HepG2 (cell line): ENCODE data around the gene UBC. TPM values are rescaled to one million over a fixed set of nuclear protein-coding genes. Genes with fewer than 3 reads are reported as not detected.

Experiments
- CBFB ChIP-seq: sonication (generic); formaldehyde crosslinking; IDR thresholded peaks from 2 replicates; pipeline ENCODE4 v1.4.0; 2020; ENCODE audit warnings: missing genetic modification reagents
- CCDC6 ChIP-seq: sonication (generic); formaldehyde crosslinking; IDR thresholded peaks from 2 replicates; pipeline ENCODE4 v1.8.1; 2022; ENCODE audit warnings: mild to moderate bottlenecking, missing genetic modification reagents, moderate library complexity
- CEBPG ChIP-seq: IDR thresholded peaks from 2 replicates; pipeline ENCODE4 v1.6.1; 2016
- EP300 ChIP-seq, 3 experiments: sonication (generic) in 1 of 3; formaldehyde crosslinking in 1 of 3; IDR thresholded peaks; 2 replicates each; pipeline versions ENCODE4 v1.5.1 to v1.6.1; 2011 to 2020; ENCODE audit warnings: low read depth in 2 of 3, low read length in 2 of 3, borderline replicate concordance in 1 of 3, improper control_type of control experiment in 1 of 3, mild to moderate bottlenecking in 1 of 3, missing genetic modification reagents in 1 of 3, moderate library complexity in 1 of 3
- GATAD2A ChIP-seq: IDR thresholded peaks from 2 replicates; pipeline ENCODE4 v1.6.1; 2016
- ISL2 ChIP-seq: sonication (generic); formaldehyde crosslinking; IDR thresholded peaks from 2 replicates; pipeline ENCODE4 v1.5.0; 2020; ENCODE audit warnings: missing genetic modification reagents
- MAF1 ChIP-seq: sonication (generic); formaldehyde crosslinking; IDR thresholded peaks from 2 replicates; pipeline ENCODE4 v1.5.0; 2020; ENCODE audit warnings: missing genetic modification reagents, borderline replicate concordance
- MIER2 ChIP-seq: IDR thresholded peaks from 2 replicates; pipeline ENCODE4 v1.6.1; 2016; ENCODE audit warnings: missing biosample characterization, missing genetic modification reagents
- SOX13 ChIP-seq, 3 experiments: fragments of 450-650 bp in 1 of 3; sonication (generic) in 1 of 3; formaldehyde crosslinking in 1 of 3; IDR thresholded peaks in 2 of 3; conservative IDR thresholded peaks in 1 of 3; 2 replicates each; pipeline versions ENCODE4 v1.5.0 to v1.6.1; 2016 to 2020; ENCODE audit warnings: antibody characterized with exemption in 1 of 3, mild to moderate bottlenecking in 1 of 3, missing compliant biosample characterization in 1 of 3, missing genetic modification reagents in 1 of 3, moderate library complexity in 1 of 3
- SP1 ChIP-seq, 2 experiments: fragments of 450-650 bp in 1 of 2; sonication (generic) in 1 of 2; formaldehyde crosslinking in 1 of 2; IDR thresholded peaks; 2 replicates each; pipeline versions ENCODE4 v1.4.0 to v1.6.1; 2016 to 2020; ENCODE audit warnings: missing genetic modification reagents in 1 of 2
- SPEN ChIP-seq: sonication (generic); formaldehyde crosslinking; IDR thresholded peaks from 2 replicates; pipeline ENCODE4 v1.5.1; 2020; ENCODE audit warnings: low read depth, mild to moderate bottlenecking, missing genetic modification reagents
- TBX3 ChIP-seq: fragments of 450-650 bp; IDR thresholded peaks from 2 replicates; pipeline ENCODE4 v1.6.1; 2017; ENCODE audit warnings: antibody characterized with exemption, mild to moderate bottlenecking, inconsistent platforms, borderline replicate concordance
- THAP8 ChIP-seq: sonication (generic); formaldehyde crosslinking; IDR thresholded peaks from 2 replicates; pipeline ENCODE4 v1.5.1; 2020; ENCODE audit warnings: missing genetic modification reagents, mild to moderate bottlenecking, borderline replicate concordance
- ZKSCAN1 ChIP-seq: fragments of 150-350 bp; IDR thresholded peaks from 2 replicates; pipeline ENCODE4 v1.6.1; 2014; ENCODE audit warnings: low read length
- ZNF678 ChIP-seq: sonication (generic); formaldehyde crosslinking; IDR thresholded peaks from 2 replicates; pipeline ENCODE4 v1.4.0; 2020; ENCODE audit warnings: mild to moderate bottlenecking, missing genetic modification reagents
- ZNF773 ChIP-seq: sonication (generic); formaldehyde crosslinking; IDR thresholded peaks from 2 replicates; pipeline ENCODE4 v1.4.0; 2020; ENCODE audit warnings: missing genetic modification reagents, borderline replicate concordance
- ZNF775 ChIP-seq: sonication (generic); formaldehyde crosslinking; IDR thresholded peaks from 2 replicates; pipeline ENCODE4 v1.4.0; 2020; ENCODE audit warnings: missing genetic modification reagents, mild to moderate bottlenecking, moderate library complexity, borderline replicate concordance
- polyA plus RNA-seq, 8 experiments: library from polyadenylated mRNA; depleted of rRNA in 3 of 8; stranded (reverse) in 7 of 8; unstranded in 1 of 8; fragments of >200 nt; fragmentation: Illumina TruSeq in 4 of 8; extraction: Trizol in 4 of 8; gene quantifications; 2 replicates each; pipeline versions ENCODE4 v1.2.1 to v1.2.3, GENCODE V29; 2011 to 2016; ENCODE audit warnings: low read depth in 4 of 8, missing spikeins in 1 of 8, mixed read lengths in 1 of 8; ENCODE audit not compliant: insufficient read depth in 1 of 8
- total RNA-seq, 5 experiments: library from RNA; depleted of rRNA; stranded (reverse); fragments of >200 nt; fragmentation: Illumina TruSeq; extraction: Trizol; gene quantifications; 2 replicates each; pipeline ENCODE4 v1.2.3, GENCODE V29; 2016; ENCODE audit warnings: low read depth in 1 of 5
- TF ChIP-seq, protein P1 (sequence below): sonication (generic); formaldehyde crosslinking; IDR thresholded peaks from 2 replicates; pipeline ENCODE4 v1.4.0; 2020; ENCODE audit warnings: missing genetic modification reagents, borderline replicate concordance
- TF ChIP-seq, protein P2 (sequence below): sonication (generic); formaldehyde crosslinking; IDR thresholded peaks from 2 replicates; pipeline ENCODE4; 2020; ENCODE audit warnings: missing genetic modification reagents, mild to moderate bottlenecking, borderline replicate concordance

Gene UBC
- total and polyA plus RNA-seq, 2 of the 13 experiments (the other 11 are each of a cell fraction or from before 2014, with no cell fraction given), result 805 to 1,432 TPM

GRCh38 chr12:124927201-124928094, 13.0 kb upstream of the UBC start (continued):
- TF ChIP-seq ZNF678 (CRISPR knock-in tag) (0 out of 2 replicates have a peak, but pooled peaks have one; percentile 64), TBX3 (no peak), MAF1 (peak; percentile 97; the same call in 1 of the 2 replicates), EP300 (IDR thresholded peaks at IDR 0.05; ENCODE audit: low read depth in 2 of 2, low read length in 2 of 2) (0 out of 4 replicates have a peak, but pooled peaks of 1 of the 2 experiments have one; percentile 20), EP300 (CRISPR knock-in tag; IDR thresholded peaks at IDR 0.05; ENCODE audit: borderline replicate concordance) (no peak; the same call in 1 of the 2 replicates), MIER2 (CRISPR knock-in tag) (no peak; the same call in 1 of the 2 replicates), SOX13 (IDR thresholded peaks at IDR 0.05) (0 out of 2 replicates have a peak, but pooled peaks have one; percentile 39), SOX13 (CRISPR knock-in tag; conservative IDR thresholded peaks at IDR 0.05 in 1 of 2, IDR thresholded peaks at IDR 0.05 in 1 of 2) (peak in 1 of 2 experiments; percentile 53; a peak in 1 of 4 replicates), ZNF773 (no peak), THAP8 (CRISPR knock-in tag) (no peak), SPEN (CRISPR knock-in tag) (0 out of 2 replicates have a peak, but pooled peaks have one; percentile 21), ISL2 (CRISPR knock-in tag) (peak; percentile 48; the same call in 1 of the 2 replicates), ZNF775 (no peak), CBFB (0 out of 2 replicates have a peak, but pooled peaks have one; percentile 34), CEBPG (peak; percentile 36; the same call in 1 of the 2 replicates), CCDC6 (CRISPR knock-in tag) (0 out of 2 replicates have a peak, but pooled peaks have one; percentile 35), SP1 (IDR thresholded peaks at IDR 0.05) (no peak), SP1 (CRISPR knock-in tag; IDR thresholded peaks at IDR 0.05) (no peak), ZKSCAN1 (0 out of 2 replicates have a peak, but pooled peaks have one; percentile 57), GATAD2A (CRISPR knock-in tag) (peak; percentile 21)
- TF ChIP-seq, protein P1, sequence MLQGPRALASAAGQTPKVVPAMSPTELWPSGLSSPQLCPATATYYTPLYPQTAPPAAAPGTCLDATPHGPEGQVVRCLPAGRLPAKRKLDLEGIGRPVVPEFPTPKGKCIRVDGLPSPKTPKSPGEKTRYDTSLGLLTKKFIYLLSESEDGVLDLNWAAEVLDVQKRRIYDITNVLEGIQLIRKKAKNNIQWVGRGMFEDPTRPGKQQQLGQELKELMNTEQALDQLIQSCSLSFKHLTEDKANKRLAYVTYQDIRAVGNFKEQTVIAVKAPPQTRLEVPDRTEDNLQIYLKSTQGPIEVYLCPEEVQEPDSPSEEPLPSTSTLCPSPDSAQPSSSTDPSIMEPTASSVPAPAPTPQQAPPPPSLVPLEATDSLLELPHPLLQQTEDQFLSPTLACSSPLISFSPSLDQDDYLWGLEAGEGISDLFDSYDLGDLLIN (CRISPR knock-in tag), result 0 out of 2 replicates have a peak, but pooled peaks have one; percentile 14
- TF ChIP-seq, protein P2, sequence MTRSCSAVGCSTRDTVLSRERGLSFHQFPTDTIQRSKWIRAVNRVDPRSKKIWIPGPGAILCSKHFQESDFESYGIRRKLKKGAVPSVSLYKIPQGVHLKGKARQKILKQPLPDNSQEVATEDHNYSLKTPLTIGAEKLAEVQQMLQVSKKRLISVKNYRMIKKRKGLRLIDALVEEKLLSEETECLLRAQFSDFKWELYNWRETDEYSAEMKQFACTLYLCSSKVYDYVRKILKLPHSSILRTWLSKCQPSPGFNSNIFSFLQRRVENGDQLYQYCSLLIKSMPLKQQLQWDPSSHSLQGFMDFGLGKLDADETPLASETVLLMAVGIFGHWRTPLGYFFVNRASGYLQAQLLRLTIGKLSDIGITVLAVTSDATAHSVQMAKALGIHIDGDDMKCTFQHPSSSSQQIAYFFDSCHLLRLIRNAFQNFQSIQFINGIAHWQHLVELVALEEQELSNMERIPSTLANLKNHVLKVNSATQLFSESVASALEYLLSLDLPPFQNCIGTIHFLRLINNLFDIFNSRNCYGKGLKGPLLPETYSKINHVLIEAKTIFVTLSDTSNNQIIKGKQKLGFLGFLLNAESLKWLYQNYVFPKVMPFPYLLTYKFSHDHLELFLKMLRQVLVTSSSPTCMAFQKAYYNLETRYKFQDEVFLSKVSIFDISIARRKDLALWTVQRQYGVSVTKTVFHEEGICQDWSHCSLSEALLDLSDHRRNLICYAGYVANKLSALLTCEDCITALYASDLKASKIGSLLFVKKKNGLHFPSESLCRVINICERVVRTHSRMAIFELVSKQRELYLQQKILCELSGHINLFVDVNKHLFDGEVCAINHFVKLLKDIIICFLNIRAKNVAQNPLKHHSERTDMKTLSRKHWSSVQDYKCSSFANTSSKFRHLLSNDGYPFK, result no peak
